HCT116 (cell line): ENCODE results near the gene DIP2A. TPM values are rescaled to one million over a fixed set of nuclear protein-coding genes. Genes with fewer than 3 reads are reported as not detected.

Experiments used
- ATAC-seq: fragments of 200-7000 bp; cut with Tn5 transposase; 2 replicates; pipeline ENCODE4 v1.9.1; 2020; ENCODE audit warnings: mild to moderate bottlenecking, moderate library complexity
- BruUV-seq: library from RNA; stranded (reverse); fragments of 400-500 nt; replicated peaks from 2 replicates; lab custom pipeline; 2021; lab: Mats Ljungman, UMichigan
- CTCF ChIA-PET: fragments of 300-600 bp; sonication (Branson Sonifier 250); formaldehyde crosslinking; loops from one replicate; lab custom pipeline; 2021; ENCODE audit warnings: antibody characterized with exemption; lab: Charles Lee
- POLR2A ChIA-PET: fragments of 300-600, 350-600 bp; sonication (Branson Sonifier 250); formaldehyde crosslinking; loops from one replicate; lab custom pipeline; 2021; ENCODE audit warnings: antibody characterized with exemption; lab: Charles Lee
- RAD21 ChIA-PET, 2 experiments: fragments of 300-600 bp; sonication (Branson Sonifier 250); formaldehyde crosslinking; loops; one replicate each; lab custom pipeline; 2023; ENCODE audit warnings: low total read pairs in 2 of 2; ENCODE audit not compliant: uncharacterized antibody in 2 of 2, unreplicated experiment in 2 of 2, low non-redundant PET in 1 of 2; lab: Charles Lee
- DNase-seq: peaks from one replicate; pipeline ENCODE4 v3.0.0-alpha.2; 2010; ENCODE audit warnings: low read depth, low spot score
- H2AFZ ChIP-seq: fragments of 200-600 bp; shearing (Covaris generic), sonication (generic); 2 replicates; pipeline ENCODE4 v1.6.1; 2017; ENCODE audit warnings: low read depth, mixed run types, mixed read lengths, antibody characterized with exemption, low read length; ENCODE audit not compliant: poor library complexity, severe bottlenecking
- H3K27ac ChIP-seq: 2 replicates; pipeline ENCODE4 v1.5.1; 2012; ENCODE audit warnings: low read depth, low read length
- H3K27me3 ChIP-seq: fragments of 200-600 bp; sonication (generic); 2 replicates; pipeline ENCODE4 v1.6.1; 2016; ENCODE audit warnings: mixed run types, low read length, mixed read lengths; ENCODE audit not compliant: insufficient read depth
- H3K36me3 ChIP-seq, 2 experiments: fragments of 200-500 bp in 1 of 2; fragments of 200-600 bp in 1 of 2; sonication (Bioruptor generic) in 1 of 2; sonication (generic) in 1 of 2; 2 replicates each; pipeline versions ENCODE4 v1.5.1 to v1.6.1; 2014 to 2016; ENCODE audit warnings: low read length in 2 of 2, inconsistent platforms in 1 of 2, mixed read lengths in 1 of 2, mixed run types in 1 of 2; ENCODE audit not compliant: insufficient read depth in 2 of 2, control insufficient read depth in 1 of 2
- H3K4me1 ChIP-seq, 2 experiments: fragments of 200-600 bp in 1 of 2; sonication (generic) in 1 of 2; 2 replicates each; pipeline versions ENCODE4 v1.5.1 to v1.6.1; 2012 to 2017; ENCODE audit warnings: low read length in 2 of 2, inconsistent platforms in 1 of 2, mild to moderate bottlenecking in 1 of 2, mixed read lengths in 1 of 2, mixed run types in 1 of 2, moderate library complexity in 1 of 2; ENCODE audit not compliant: insufficient read depth in 2 of 2, control insufficient read depth in 1 of 2
- H3K4me2 ChIP-seq: fragments of 200-600 bp; sonication (generic); 2 replicates; pipeline ENCODE4 v1.6.1; 2017; ENCODE audit warnings: mixed run types, low read length, mixed read lengths
- H3K4me3 ChIP-seq, 2 experiments: fragments of 200-600 bp in 1 of 2; sonication (generic) in 1 of 2; replicated peaks in 1 of 2; 2 replicates each; pipeline ENCODE4 v1.5.1; 2011 to 2016; ENCODE audit warnings: low read length in 2 of 2, control low read depth in 1 of 2, low read depth in 1 of 2, mild to moderate bottlenecking in 1 of 2, mixed read lengths in 1 of 2, mixed run types in 1 of 2
- H3K79me2 ChIP-seq: fragments of 200-600 bp; sonication (generic); 2 replicates; pipeline ENCODE4 v1.6.1; 2017; ENCODE audit warnings: mild to moderate bottlenecking, mixed run types, low read length, moderate library complexity, mixed read lengths; ENCODE audit not compliant: insufficient read depth
- H3K9ac ChIP-seq: fragments of 200-600 bp; sonication (generic); 2 replicates; pipeline ENCODE4 v1.6.1; 2016; ENCODE audit warnings: low read length, mixed read lengths
- H3K9me2 ChIP-seq: fragments of 200-600 bp; sonication (generic), shearing (Covaris generic); 2 replicates; pipeline ENCODE4 v1.6.1; 2017; ENCODE audit warnings: mixed run types, mild to moderate bottlenecking, moderate library complexity; ENCODE audit not compliant: insufficient read depth
- H3K9me3 ChIP-seq, 2 experiments: fragments of 200-500 bp in 1 of 2; fragments of 200-600 bp in 1 of 2; sonication (Bioruptor generic) in 1 of 2; sonication (generic) in 1 of 2; 2 replicates each; pipeline ENCODE4 v1.6.1; 2014 to 2017; ENCODE audit warnings: low read length in 2 of 2, mixed read lengths in 2 of 2, inconsistent platforms in 1 of 2, low read depth in 1 of 2, mild to moderate bottlenecking in 1 of 2, mixed run types in 1 of 2, moderate library complexity in 1 of 2; ENCODE audit not compliant: control insufficient read depth in 1 of 2, insufficient read depth in 1 of 2
- H4K20me1 ChIP-seq: fragments of 200-600 bp; sonication (generic), shearing (Covaris generic); 2 replicates; pipeline ENCODE4 v1.6.1; 2017; ENCODE audit warnings: mixed run types, mild to moderate bottlenecking, moderate library complexity; ENCODE audit not compliant: insufficient read depth
- ATF3 ChIP-seq: IDR thresholded peaks from 2 replicates; pipeline ENCODE4 v1.6.1; 2012
- CEBPB ChIP-seq: IDR thresholded peaks from 2 replicates; pipeline ENCODE4 v1.6.1; 2012; ENCODE audit warnings: low read depth
- EGR1 ChIP-seq: IDR thresholded peaks from 2 replicates; pipeline ENCODE4 v1.6.1; 2012; ENCODE audit warnings: low read depth
- ELF1 ChIP-seq: IDR thresholded peaks from 2 replicates; pipeline ENCODE4 v1.6.1; 2012; ENCODE audit warnings: low read depth, borderline replicate concordance
- EZH2 ChIP-seq: fragments of 200-600 bp; sonication (generic); IDR thresholded peaks from 2 replicates; pipeline ENCODE4 v1.6.1; 2017; ENCODE audit warnings: antibody characterized with exemption, mixed run types
- FOSL1 ChIP-seq: IDR thresholded peaks from 2 replicates; pipeline ENCODE4 v1.6.1; 2012; ENCODE audit warnings: low read depth
- REST ChIP-seq: IDR thresholded peaks from 2 replicates; pipeline ENCODE4 v1.6.1; 2012; ENCODE audit warnings: low read depth
- SRF ChIP-seq: IDR thresholded peaks from 2 replicates; pipeline ENCODE4 v1.6.1; 2012; ENCODE audit warnings: low read depth
- TCF7L2 ChIP-seq: IDR thresholded peaks from 2 replicates; pipeline ENCODE4 v1.7.0; 2011; ENCODE audit warnings: borderline replicate concordance, inconsistent platforms; ENCODE audit not compliant: insufficient read depth, insufficient read length; ENCODE audit errors: extremely low read depth
- YY1 ChIP-seq: IDR thresholded peaks from 2 replicates; pipeline ENCODE4 v1.6.1; 2011; ENCODE audit warnings: low read length, low read depth, moderate library complexity, mild to moderate bottlenecking; ENCODE audit not compliant: insufficient replicate concordance; ENCODE audit errors: extremely low read depth
- ZBTB33 ChIP-seq: IDR thresholded peaks from 2 replicates; pipeline ENCODE4 v1.6.1; 2011; ENCODE audit warnings: mild to moderate bottlenecking, low read length, moderate library complexity; ENCODE audit not compliant: insufficient replicate concordance; ENCODE audit errors: extremely low read depth
- ZFX ChIP-seq: fragments of 450-650 bp; IDR thresholded peaks from 2 replicates; pipeline ENCODE4 v1.6.1; 2017
- intact Hi-C: fragments of 100-400 bp; cut with micrococcal nuclease; formaldehyde crosslinking; loops from 2 replicates; pipeline ENCODE4 v1.10.0; 2022
- total RNA-seq: library from RNA; stranded (reverse); gene quantifications from one replicate; pipeline ENCODE4 v1.2.1, GENCODE V29; 2021; ENCODE audit not compliant: unreplicated experiment

The DIP2A gene
- total RNA-seq, 1 experiment from 2014 or later = 39.9 TPM

- Histone ChIP-seq H3K9me3 (peaks cover 8 to 14% of the 10 kb centered on the region in 2 experiments; a peak in 2 of 4 replicates), H3K27me3 (no peaks in the 10 kb centered on the region), H3K36me3 (no peaks in the 10 kb centered on the region), H3K27ac (no peak overlapping the region), H3K79me2 (no peaks in the 10 kb centered on the region), H2AFZ (no peak overlapping the region), H3K9me2 (no peaks in the 10 kb centered on the region), H3K4me3 (no peak overlapping the region), H3K4me1 (no peaks in the 10 kb centered on the region), H3K4me2 (no peak overlapping the region), H4K20me1 (no peaks in the 10 kb centered on the region), H3K9ac (no peak overlapping the region)
- ATAC-seq = no peak
- no peak for TF ChIP-seq ELF1
- no peak for TF ChIP-seq ZBTB33
- no peak for TF ChIP-seq YY1
- TF ChIP-seq ZFX = no peak
- no peak for TF ChIP-seq ATF3
- no peak for TF ChIP-seq REST
- TF ChIP-seq EZH2 = no peak
- TF ChIP-seq SRF = no peak
- no peak for TF ChIP-seq CEBPB
- TF ChIP-seq FOSL1 = no peak
- TF ChIP-seq TCF7L2 = no peak
- TF ChIP-seq EGR1 = no peak
- BruUV-seq = no TSS peak
- ChIA-PET CTCF (no interaction called here), POLR2A (no interaction called here), RAD21 (no interaction called here)
- DNase-seq = no peak
- intact Hi-C loops = no loop called here
Observed at GRCh38 chr21:46594276-46594675, 135.6 kb downstream of the DIP2A start.
